B cell (primary cell): ENCODE measurements around the gene RRAD.

Source experiments
- CTCF ChIP-seq: fragments of 200-600 bp; IDR thresholded peaks from one replicate; pipeline ENCODE4 v1.8.0; 2022; ENCODE audit warnings: antibody characterized with exemption, mild to moderate bottlenecking
- EZH2 ChIP-seq: IDR thresholded peaks from 2 replicates; pipeline ENCODE4 v1.6.1; 2012; ENCODE audit warnings: borderline replicate concordance, low read depth, mild to moderate bottlenecking, moderate library complexity, low read length; ENCODE audit not compliant: insufficient read depth, poor library complexity, severe bottlenecking

DNA sequence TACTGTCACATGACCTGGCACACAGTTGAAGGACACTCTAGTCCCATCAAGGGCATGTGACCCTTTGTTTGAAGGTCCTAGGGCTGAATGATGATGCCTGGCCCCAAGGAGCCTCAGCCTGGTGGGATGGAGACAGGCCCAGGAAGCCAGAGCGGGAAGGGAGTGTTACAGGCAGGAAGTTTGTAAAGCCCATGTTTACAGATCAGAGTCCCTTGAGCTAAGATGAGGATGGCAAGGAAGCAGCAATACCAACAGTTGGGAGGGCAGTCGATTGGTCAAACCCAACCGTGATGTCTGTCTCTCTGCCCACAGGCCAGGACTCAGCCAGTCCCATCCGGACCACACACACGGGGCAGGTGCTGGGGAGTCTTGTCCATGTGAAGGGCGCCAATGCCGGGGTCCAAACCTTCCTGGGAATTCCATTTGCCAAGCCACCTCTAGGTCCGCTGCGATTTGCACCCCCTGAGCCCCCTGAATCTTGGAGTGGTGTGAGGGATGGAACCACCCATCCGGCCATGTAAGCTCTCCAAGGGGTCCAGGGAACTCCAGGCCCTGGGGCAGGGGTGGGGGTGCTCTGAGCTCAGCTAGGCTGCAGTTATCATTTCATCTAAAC is 12.5 kb upstream of the RRAD start:
- no peak for TF ChIP-seq EZH2
- TF ChIP-seq CTCF: no peak
